H9 (cell line): ENCODE data around the gene HECW1. TPM values are rescaled to one million over a fixed set of nuclear protein-coding genes. Genes with fewer than 3 reads are reported as not detected.

Experiments used
- DNase-seq: peaks from one replicate; pipeline ENCODE4 v3.0.0-alpha.2; 2017
- H2AFZ ChIP-seq: one replicate; pipeline ENCODE4 v1.6.1; 2013; ENCODE audit warnings: mild to moderate bottlenecking, low read length, control low read depth, moderate library complexity
- H2AK5ac ChIP-seq: 2 replicates; pipeline ENCODE4 v1.6.1; 2013; ENCODE audit warnings: low read length, control low read depth, mixed read lengths; ENCODE audit not compliant: insufficient read length
- H2BK120ac ChIP-seq: one replicate; pipeline ENCODE4 v1.6.1; 2013; ENCODE audit warnings: low read depth, mild to moderate bottlenecking, low read length, control low read depth, inconsistent platforms; ENCODE audit not compliant: poor library complexity, severe bottlenecking
- H2BK12ac ChIP-seq: 2 replicates; pipeline ENCODE4 v1.6.1; 2013; ENCODE audit warnings: low read length, control low read depth, mixed read lengths, low read depth; ENCODE audit not compliant: insufficient read length
- H2BK15ac ChIP-seq: 2 replicates; pipeline ENCODE4 v1.6.1; 2013; ENCODE audit warnings: low read depth, low read length, control low read depth
- H2BK20ac ChIP-seq: one replicate; pipeline ENCODE4 v1.6.1; 2013; ENCODE audit warnings: low read depth, mild to moderate bottlenecking, low read length, control low read depth, inconsistent platforms; ENCODE audit not compliant: poor library complexity, severe bottlenecking
- H2BK5ac ChIP-seq: 2 replicates; pipeline ENCODE4 v1.6.1; 2013; ENCODE audit warnings: low read length, control low read depth, mixed read lengths; ENCODE audit not compliant: insufficient read length
- H3K14ac ChIP-seq: 2 replicates; pipeline ENCODE4 v1.6.1; 2013; ENCODE audit warnings: low read length, control low read depth; ENCODE audit not compliant: insufficient read depth
- H3K18ac ChIP-seq: 2 replicates; pipeline ENCODE4 v1.6.1; 2013; ENCODE audit warnings: low read depth, mild to moderate bottlenecking, mixed read lengths, low read length, control low read depth; ENCODE audit not compliant: insufficient read length
- H3K23ac ChIP-seq: 2 replicates; pipeline ENCODE4 v1.6.1; 2013; ENCODE audit warnings: low read length, control low read depth, mixed read lengths, low read depth; ENCODE audit not compliant: insufficient read length
- H3K23me2 ChIP-seq: 2 replicates; pipeline ENCODE4 v1.6.1; 2013; ENCODE audit warnings: low read depth, mild to moderate bottlenecking, mixed read lengths, low read length, control low read depth; ENCODE audit not compliant: insufficient read length, poor library complexity, severe bottlenecking
- H3K27ac ChIP-seq: 2 replicates; pipeline ENCODE4 v1.5.1; 2013; ENCODE audit warnings: low read length, control low read depth, mixed read lengths, low read depth; ENCODE audit not compliant: insufficient read length
- H3K27me3 ChIP-seq: 2 replicates; pipeline ENCODE4 v1.6.1; 2013; ENCODE audit warnings: low read length, control low read depth, inconsistent platforms; ENCODE audit not compliant: insufficient read depth
- H3K4ac ChIP-seq: 2 replicates; pipeline ENCODE4 v1.6.1; 2013; ENCODE audit warnings: low read depth, mild to moderate bottlenecking, control low read depth, inconsistent platforms, low read length, moderate library complexity
- H3K4me1 ChIP-seq: 2 replicates; pipeline ENCODE4 v1.6.1; 2013; ENCODE audit warnings: low read length, control low read depth, inconsistent platforms; ENCODE audit not compliant: insufficient read depth
- H3K4me2 ChIP-seq: 2 replicates; pipeline ENCODE4 v1.6.1; 2013; ENCODE audit warnings: low read length, control low read depth, mixed read lengths; ENCODE audit not compliant: insufficient read length, insufficient read depth
- H3K56ac ChIP-seq: 2 replicates; pipeline ENCODE4 v1.6.1; 2013; ENCODE audit warnings: low read depth, mild to moderate bottlenecking, mixed read lengths, low read length, control low read depth; ENCODE audit not compliant: insufficient read length
- H3K79me1 ChIP-seq: 2 replicates; pipeline ENCODE4 v1.6.1; 2013; ENCODE audit warnings: low read depth, mild to moderate bottlenecking, moderate library complexity, low read length, control low read depth, inconsistent platforms; ENCODE audit not compliant: insufficient read depth, poor library complexity, severe bottlenecking
- H3K79me2 ChIP-seq: 2 replicates; pipeline ENCODE4 v1.6.1; 2013; ENCODE audit warnings: low read length, control low read depth, inconsistent platforms; ENCODE audit not compliant: insufficient read depth
- H3K9ac ChIP-seq: 2 replicates; pipeline ENCODE4 v1.6.1; 2013; ENCODE audit warnings: low read length, control low read depth, mixed read lengths; ENCODE audit not compliant: insufficient read length; ENCODE audit errors: extremely low read depth
- H3K9me3 ChIP-seq: one replicate; pipeline ENCODE4 v1.6.1; 2013; ENCODE audit warnings: low read depth, low read length, inconsistent platforms; ENCODE audit not compliant: control insufficient read depth
- H3T11ph ChIP-seq: one replicate; pipeline ENCODE4 v1.6.1; 2013; ENCODE audit warnings: mild to moderate bottlenecking, low read length, control low read depth, inconsistent platforms
- H4K20me1 ChIP-seq: one replicate; pipeline ENCODE4 v1.6.1; 2013; ENCODE audit not compliant: control insufficient read depth, insufficient read length, insufficient read depth
- H4K5ac ChIP-seq: 2 replicates; pipeline ENCODE4 v1.6.1; 2013; ENCODE audit warnings: low read depth, mild to moderate bottlenecking, mixed read lengths, low read length, control low read depth; ENCODE audit not compliant: insufficient read length
- H4K8ac ChIP-seq: replicated peaks from 2 replicates; pipeline ENCODE4 v1.6.1; 2013; ENCODE audit warnings: low read length, control low read depth, mixed read lengths, low read depth; ENCODE audit not compliant: insufficient read length
- H4K91ac ChIP-seq: 2 replicates; pipeline ENCODE4 v1.6.1; 2013; ENCODE audit warnings: low read depth, mild to moderate bottlenecking, moderate library complexity, mixed read lengths, low read length, control low read depth; ENCODE audit not compliant: insufficient read length
- H3K27ac Mint-ChIP-seq, 3 experiments: 2 replicates in 2 of 3; 3 replicates in 1 of 3; pipeline ENCODE4 v1.8.0; 2020 to 2021; ENCODE audit warnings: mixed read lengths in 3 of 3, mild to moderate bottlenecking in 1 of 3, moderate library complexity in 1 of 3
- H3K27me3 Mint-ChIP-seq: 2 replicates; pipeline ENCODE4 v1.8.0; 2021; ENCODE audit warnings: low read depth, mild to moderate bottlenecking, moderate library complexity, mixed read lengths
- H3K36me3 Mint-ChIP-seq, 3 experiments: 2 replicates in 2 of 3; 3 replicates in 1 of 3; pipeline ENCODE4 v1.8.0; 2020 to 2021; ENCODE audit warnings: low read depth in 3 of 3, mixed read lengths in 3 of 3; ENCODE audit not compliant: insufficient read depth in 1 of 3
- H3K4me1 Mint-ChIP-seq, 2 experiments: 2 replicates each; pipeline ENCODE4 v1.8.0; 2020; ENCODE audit warnings: mixed read lengths in 2 of 2
- H3K4me3 Mint-ChIP-seq, 2 experiments: 2 replicates in 1 of 2; 3 replicates in 1 of 2; pipeline ENCODE4 v1.8.0; 2020 to 2021; ENCODE audit warnings: mild to moderate bottlenecking in 2 of 2, mixed read lengths in 2 of 2, moderate library complexity in 1 of 2
- H3K9me3 Mint-ChIP-seq, 2 experiments: 2 replicates in 1 of 2; 3 replicates in 1 of 2; pipeline ENCODE4 v1.8.0; 2020; ENCODE audit warnings: mild to moderate bottlenecking in 2 of 2, mixed read lengths in 2 of 2, moderate library complexity in 1 of 2
- CTCF ChIP-seq: fragments of 200-600 bp; sonication (generic); conservative IDR thresholded peaks from 3 replicates; pipeline ENCODE4 v1.8.0; 2021; ENCODE audit warnings: antibody characterized with exemption, mild to moderate bottlenecking
- WGBS: extraction: QIAGEN DNeasy Blood & Tissue Kit; methylation state at CpG from one replicate; pipeline ENCODE4 v1.1.7; 2013; ENCODE audit warnings: missing lambda C conversion rate, low lambda C conversion rate, mixed read lengths; ENCODE audit not compliant: insufficient read length; ENCODE audit errors: extremely low coverage; 5-methylcytosine and 5-hydroxymethylcytosine counted together
- total RNA-seq: library from RNA; stranded (reverse); gene quantifications from 2 replicates; pipeline ENCODE4 v1.2.1, GENCODE V29; 2021

Gene HECW1
- total RNA-seq, 1 experiment from 2014 or later, result 5.0 TPM

- H3K79me2 ChIP-seq, result no peaks in the 10 kb centered on the region
- H3K4ac ChIP-seq, result no peak overlapping the region
- H3K56ac ChIP-seq, result no peak overlapping the region
- H3K9ac ChIP-seq, result no peak overlapping the region
- Mint-ChIP-seq H3K9me3 (no peaks in the 10 kb centered on the region; a peak in 1 of 5 replicates), H3K4me1 (peaks cover 11 to 19% of the 10 kb centered on the region in 2 experiments), H3K27ac (no peak overlapping the region), H3K27me3 (no peaks in the 10 kb centered on the region), H3K4me3 (no peak overlapping the region), H3K36me3 (no peaks in the 10 kb centered on the region)
- H3K23me2 ChIP-seq, result no peaks in the 10 kb centered on the region
- no peaks in the 10 kb centered on the region for H4K20me1 ChIP-seq
- no peaks in the 10 kb centered on the region for H3K27me3 ChIP-seq
- H2BK120ac ChIP-seq, result no peak overlapping the region
- no peak overlapping the region for H2AK5ac ChIP-seq
- H3K4me1 ChIP-seq, result no peaks in the 10 kb centered on the region; the same call in 1 of the 2 replicates
- H2BK12ac ChIP-seq, result no peak overlapping the region
- H2AFZ ChIP-seq, result no peak overlapping the region
- H4K5ac ChIP-seq, result no peak overlapping the region
- H3T11ph ChIP-seq, result no peak overlapping the region
- H2BK20ac ChIP-seq, result no peak overlapping the region
- no peak overlapping the region for H3K4me2 ChIP-seq
- no peak for DNase-seq
- TF ChIP-seq CTCF, result no peak
- no peak overlapping the region for H3K23ac ChIP-seq
- WGBS, result no CpG with 5 or more reads among the region's 4 CpGs
- H3K14ac ChIP-seq, result no peak overlapping the region
- no peak overlapping the region for H2BK5ac ChIP-seq
- H4K91ac ChIP-seq, result no peak overlapping the region
- H3K79me1 ChIP-seq, result no peaks in the 10 kb centered on the region
- no peaks in the 10 kb centered on the region for H3K9me3 ChIP-seq
- no peak overlapping the region for H2BK15ac ChIP-seq
- H4K8ac ChIP-seq, result no peak overlapping the region
- no peak overlapping the region for H3K18ac ChIP-seq
- H3K27ac ChIP-seq, result no peak overlapping the region
Measured at GRCh38 chr7:43248553-43248952, 136.1 kb downstream of the HECW1 start.
